T1000 (cell line): ENCODE results near the gene ADCK1.
"Not testable (repeated sequence)": the region's sequence is repeated elsewhere in the genome, so short reads cannot be mapped to it uniquely, and the experiment has no call there.

Source experiments
- DNase-seq: peaks from one replicate; lab custom pipeline; 2025; ENCODE audit warnings: mixed read lengths; lab: John Stamatoyannopoulos, UW

Gene ADCK1, protein sequence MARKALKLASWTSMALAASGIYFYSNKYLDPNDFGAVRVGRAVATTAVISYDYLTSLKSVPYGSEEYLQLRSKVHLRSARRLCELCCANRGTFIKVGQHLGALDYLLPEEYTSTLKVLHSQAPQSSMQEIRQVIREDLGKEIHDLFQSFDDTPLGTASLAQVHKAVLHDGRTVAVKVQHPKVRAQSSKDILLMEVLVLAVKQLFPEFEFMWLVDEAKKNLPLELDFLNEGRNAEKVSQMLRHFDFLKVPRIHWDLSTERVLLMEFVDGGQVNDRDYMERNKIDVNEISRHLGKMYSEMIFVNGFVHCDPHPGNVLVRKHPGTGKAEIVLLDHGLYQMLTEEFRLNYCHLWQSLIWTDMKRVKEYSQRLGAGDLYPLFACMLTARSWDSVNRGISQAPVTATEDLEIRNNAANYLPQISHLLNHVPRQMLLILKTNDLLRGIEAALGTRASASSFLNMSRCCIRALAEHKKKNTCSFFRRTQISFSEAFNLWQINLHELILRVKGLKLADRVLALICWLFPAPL

DNA sequence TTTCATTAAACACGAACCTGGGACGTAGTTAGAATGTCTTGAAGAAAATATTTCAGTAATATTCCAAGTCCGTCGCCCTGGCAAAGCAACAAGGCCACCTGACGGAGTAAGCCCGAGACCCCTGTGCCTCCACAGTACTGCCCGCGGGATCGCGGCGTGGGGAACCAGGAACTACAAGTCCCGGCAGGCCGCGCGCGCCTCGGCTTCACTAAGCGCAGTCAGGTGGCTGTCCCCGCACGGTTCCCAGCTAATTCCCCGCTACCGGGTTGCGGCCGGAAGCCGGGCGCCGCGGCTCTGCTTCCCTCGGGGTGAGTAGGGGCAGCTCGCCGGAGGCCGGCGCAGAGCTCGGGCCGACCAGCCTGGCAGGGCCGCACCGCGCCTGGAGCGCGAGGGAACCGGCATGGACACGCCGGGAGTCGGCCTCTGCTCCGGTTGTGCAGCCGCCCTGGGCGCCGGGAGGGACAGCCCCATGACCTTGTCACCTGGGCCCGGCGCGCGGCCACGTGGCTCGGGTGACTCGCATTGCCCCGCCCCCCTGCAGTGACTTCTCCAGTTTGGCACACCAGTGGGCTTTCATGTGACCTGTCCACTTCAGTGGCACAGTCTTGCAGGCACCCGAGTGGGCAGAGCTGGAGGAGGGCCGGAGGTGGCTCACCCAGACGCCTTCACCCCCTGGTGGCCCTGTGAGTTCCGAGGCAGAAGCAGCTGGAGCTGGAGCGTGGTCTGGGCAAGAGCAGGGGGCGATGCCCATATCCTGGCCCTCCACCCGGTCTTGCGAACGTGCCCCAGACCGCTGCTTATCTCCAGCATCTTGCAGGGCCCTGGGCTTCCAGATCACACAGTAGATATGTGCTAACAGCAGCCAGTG lies at the start of gene ADCK1:
Gene ADCK1, plus strand, starts transcription at position 247 of the 868 bp plus-strand sequence. CDS start 18,870 bp downstream, outside the sequence.
- DNase-seq, result peak; percentile 49

DNA sequence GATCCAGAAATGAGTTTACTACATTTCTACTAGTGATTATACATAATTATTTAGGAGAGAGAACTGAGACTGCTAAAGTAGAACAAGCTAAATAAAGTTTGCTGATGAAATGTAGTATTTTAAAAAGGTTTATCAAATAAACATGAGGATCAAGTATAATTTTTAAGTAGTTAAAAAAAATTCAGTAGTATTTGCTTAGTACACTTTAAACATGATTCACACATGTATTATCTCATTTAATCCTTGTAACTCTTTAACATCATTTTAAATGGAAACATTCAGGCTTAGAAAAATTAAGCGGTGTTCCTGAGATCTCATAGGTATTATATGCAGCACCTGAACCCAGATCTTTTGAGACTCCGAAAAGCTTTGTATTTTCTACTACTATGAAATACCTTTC lies 47.6 kb upstream of the ADCK1 start:
- DNase-seq, result no peak

DNA sequence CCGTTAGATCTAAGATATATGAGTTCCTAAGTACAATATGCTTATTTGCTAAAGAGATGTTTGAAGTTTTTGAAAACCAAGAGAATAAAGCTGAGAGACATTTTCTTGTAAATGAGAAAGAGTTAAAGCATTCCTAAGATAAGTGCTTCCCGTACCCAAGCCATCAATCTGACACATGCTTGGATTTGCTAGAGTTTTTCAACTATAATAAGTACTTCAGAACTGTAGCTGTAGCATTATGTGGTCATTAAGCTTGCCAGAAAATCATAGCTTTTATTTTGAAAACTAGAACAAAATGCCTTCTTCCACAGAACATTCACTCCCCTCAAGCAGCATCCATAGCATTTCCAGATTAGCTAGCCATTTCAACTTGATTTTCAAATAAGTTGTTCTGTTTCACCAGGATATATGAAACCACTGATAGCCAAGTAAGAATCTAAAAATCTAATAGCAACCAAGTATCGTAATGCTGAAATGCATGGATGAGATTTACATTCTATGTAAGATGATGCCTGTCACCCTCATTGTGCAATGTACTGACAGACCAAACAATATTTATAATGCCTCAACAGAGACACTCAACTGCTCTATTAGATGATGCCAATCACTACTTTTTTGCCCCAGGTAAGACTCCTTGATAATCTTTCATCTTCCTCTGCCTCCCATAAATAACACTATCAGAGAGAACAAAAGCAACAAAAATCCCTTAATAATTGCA lies 47.0 kb upstream of the ADCK1 start:
- DNase-seq, result no peak

DNA sequence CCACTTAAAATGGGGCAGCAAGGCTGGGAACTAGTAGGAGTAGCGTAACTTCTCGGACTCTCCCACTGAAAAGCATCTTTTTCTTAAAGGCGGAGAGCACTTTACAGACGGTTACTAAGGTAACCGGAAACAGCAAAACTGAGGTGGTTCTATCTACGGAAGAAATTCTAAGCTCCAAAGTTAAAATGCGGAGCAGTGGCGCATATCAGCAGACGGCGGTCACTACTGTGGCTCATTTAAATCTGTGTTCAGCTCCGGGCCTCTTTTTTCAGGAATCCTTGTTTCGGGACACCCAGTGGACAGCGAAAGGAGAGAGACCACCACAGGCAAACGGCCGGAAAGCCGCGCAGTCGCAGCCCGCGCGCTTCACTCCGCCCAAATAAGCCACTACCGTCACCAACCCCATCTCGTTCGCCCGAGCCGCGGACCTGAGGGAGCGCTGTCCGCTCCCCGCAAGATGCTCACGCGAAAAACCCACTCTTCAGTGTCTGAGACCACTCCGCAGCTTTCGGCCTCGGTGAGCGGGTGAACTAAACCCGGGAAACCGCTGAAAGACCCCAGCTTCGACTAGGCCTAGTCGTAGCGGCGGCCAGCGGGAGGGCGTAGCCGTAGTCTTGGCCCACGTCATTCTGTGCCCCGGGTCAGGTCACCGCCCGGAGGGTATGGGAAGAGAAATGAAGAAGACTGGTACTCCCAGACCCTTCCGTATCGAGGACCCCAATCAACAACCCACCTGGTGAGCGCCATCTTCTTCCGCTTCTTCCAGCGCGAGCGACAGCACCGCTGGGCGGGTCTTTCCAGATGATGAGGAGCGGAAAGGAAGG lies 39.3 kb upstream of the ADCK1 start, which contains the start of gene SNW1:
Gene SNW1, minus strand, starts transcription at position 776 of the 824 bp plus-strand sequence. Its CDS starts 29 bp downstream, at position 747.
- peak; percentile 88 for DNase-seq

DNA sequence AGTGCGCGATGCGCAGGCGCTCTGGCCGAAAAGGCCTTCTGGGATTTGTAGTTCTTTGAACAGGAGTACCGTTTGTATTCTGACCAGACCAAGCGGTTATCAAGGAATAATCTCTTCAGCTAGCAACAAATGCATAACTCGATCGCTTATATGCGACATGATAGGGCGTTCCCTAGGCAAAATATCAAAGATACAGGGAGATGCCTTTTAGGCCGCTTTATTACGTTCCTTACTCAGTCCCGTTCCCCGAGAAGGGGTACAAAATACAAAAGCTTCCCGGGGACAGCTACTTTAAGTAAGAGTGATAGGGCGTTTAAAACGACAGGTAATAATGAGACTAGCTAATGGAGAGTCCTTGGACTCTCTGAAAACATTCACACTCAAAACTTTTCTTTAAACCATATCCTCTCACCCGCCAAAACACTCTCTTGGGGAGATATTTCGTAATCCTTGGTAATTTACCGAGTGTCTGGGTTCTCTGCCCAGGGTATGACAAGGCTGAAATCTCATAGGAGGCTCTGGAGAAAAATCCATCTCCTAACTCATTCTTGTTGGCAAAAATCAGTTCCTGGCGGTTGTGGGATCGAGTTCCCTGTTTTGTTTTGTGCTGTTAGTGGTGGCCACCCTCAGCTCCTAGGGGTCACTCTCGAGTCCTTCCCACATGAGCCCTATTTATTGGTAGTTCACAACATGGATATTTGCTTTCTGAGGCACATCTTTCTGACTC lies 38.5 kb upstream of the ADCK1 start:
- DNase-seq, result no peak

DNA sequence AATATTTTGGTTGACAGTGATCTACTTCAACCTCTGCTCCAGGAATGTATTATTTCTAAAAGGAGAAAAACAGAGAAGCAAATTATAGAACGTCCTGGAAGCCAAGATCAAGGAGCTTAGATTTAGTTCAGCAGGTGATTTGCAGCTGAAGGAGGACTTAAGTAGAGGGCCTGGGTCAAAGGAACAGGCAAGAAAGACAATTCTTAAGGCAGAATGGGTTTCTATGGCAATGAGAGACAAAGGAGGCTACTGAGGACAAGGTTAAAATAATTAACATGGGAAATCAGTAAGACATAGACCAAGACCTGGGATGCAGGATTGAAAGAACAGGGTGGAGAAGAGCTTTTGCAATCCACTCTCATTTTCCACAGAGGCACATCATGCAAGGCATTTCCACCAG lies 36.6 kb upstream of the ADCK1 start:
- no peak for DNase-seq

DNA sequence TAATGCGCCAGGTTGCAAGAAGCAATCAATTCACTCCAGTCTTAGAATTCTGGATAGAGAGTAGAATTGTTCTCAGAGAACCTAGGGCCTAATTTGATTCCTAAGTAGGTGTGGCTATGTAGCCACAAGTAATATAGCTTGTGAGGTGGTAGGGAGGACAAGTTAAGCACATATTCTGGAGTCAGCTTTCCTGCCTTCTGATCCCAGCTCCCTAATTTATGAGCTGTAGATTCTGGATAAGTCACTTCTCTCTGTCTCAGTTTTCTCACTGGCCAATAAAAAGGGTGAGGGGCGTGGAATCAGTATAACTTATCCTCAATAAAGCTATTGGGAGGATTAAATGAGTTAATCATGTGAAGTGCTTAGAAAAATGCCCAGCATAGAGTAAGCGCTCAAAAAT lies 35.9 kb upstream of the ADCK1 start:
- no peak for DNase-seq

DNA sequence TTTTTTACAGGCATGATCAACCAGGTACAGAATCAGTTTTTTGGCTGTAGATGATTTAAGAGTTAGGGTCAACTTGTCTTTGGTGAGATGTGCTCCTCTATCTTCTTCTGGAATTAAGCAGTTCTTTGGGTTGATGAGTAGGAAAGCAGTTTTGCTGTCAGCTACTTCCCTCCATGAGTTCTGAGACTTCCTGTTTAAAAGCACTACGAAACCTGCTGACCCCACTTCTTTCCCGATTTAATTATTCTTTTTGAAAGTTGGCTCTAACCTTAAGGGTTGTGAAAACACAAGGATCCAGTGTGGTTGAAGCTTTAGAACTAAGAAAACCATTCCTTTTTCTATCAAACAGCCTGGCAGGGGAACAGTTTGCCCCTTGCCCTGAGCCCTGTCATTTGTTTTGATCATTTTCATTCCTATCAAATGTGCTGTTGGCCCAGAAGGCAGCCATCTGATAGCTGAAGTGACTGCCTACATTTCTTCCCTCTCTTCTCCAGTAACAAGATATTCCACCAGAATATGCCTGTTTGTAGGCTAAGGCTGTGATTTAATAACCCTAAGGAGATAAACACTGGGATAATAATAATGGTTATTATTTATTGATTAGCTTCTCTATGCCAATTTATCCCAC lies 31.4 kb upstream of the ADCK1 start:
- DNase-seq, result not testable (repeated sequence)

DNA sequence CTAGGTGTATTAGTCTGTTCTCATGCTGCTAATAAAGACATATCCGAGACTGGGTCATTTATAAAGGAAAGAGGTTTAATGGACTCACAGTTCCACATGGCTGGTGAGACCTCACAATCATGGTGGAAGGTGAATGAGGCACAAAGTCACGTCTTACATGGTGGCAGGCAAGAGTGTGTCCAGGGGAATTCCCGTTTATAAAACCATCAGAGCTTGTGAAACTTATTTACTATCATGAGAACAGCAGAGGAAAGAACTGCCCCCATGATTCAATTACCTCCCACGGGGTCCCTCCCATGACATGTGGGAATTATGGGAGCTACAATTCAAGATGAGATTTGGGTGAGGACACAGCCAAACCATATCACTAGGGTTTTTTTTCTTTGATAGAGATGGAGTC lies 25.9 kb upstream of the ADCK1 start:
- DNase-seq, result not testable (repeated sequence)

DNA sequence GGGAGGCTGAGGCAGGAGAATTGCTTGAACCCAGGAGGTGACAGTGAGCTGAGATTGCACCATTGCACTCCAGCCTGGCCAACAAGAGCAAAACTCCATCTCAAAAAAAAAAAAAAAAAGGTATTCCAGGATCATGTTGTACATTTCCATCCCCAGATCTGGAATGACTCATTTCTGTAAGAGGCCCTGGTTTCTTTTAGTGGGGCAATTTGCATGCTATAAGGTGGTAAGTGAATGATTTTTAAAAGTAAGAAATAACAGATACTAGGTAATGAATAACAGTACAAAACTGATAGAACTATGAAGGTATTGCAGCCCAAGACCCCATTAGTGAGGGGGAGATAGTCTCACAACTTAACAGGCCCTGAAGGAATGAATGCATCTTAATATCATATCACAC lies 17.7 kb upstream of the ADCK1 start:
- DNase-seq, result no peak

DNA sequence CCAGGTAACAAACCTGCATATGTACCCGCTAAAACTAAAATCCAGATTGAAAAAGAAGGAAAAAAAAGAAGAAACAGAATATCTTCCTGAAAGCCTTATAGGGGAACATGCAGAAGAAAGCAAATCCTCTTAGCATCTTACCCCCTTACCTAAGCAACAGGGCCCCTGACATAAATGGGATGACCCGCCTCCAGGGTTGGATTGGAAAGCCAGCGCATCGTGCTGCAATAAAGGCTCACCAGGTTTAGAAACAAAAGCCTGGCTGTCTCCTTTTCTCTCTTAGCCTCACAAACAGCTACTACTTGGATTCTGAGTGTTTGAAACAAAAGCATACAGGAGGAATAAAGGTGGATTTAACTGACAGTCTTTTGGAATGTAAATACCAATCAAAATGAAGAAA lies 13.8 kb upstream of the ADCK1 start:
- DNase-seq, result no peak

DNA sequence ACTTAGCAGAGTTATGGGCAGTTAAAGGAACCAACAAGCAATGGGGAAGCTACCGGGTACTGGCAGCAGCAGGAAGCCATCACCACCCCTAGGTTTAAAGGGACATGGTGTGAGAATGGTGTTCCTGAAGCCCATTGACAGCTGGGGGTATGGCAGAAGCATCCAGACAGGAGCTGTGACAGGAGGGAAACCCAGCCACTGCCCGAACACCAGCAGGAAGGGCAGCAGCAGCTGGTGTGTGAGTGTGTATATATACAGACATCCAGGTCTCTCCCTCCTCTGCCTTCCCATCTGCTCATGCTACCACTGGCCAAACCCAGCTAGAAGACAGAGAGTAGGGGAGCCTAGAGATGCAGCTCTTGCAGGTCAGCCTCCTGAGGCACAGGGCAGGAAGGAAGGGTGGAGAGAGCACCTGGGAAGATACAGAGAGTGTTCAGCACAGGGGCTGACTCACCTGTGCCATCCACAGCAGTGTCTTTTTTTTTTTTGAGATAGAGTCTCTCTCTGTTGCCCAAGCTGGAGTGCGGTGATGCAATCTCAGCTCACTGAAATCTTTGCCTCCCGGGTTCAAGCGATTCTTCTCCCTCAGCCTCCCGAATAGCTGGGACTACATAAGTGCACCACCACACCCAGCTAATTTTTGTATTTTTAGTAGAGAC lies 9.2 kb upstream of the ADCK1 start:
- DNase-seq, result no peak

DNA sequence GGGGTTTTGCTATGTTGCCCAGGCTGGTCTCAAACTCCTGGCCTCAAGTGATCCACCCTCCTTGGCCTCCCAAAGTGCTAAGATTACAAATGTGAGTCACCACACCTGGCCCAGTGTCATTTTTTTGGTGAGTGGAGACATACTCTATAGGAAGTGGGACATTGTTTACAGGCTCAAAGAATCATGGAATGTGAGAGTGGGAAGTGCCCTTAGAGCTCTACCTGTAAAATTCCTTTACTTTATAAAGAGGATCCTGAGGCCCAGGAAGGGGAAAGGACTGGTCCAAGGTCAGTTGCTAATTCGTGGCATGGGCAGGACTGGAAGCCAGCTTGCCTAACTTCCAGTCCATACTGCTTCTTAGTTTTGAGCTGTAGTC lies 8.7 kb upstream of the ADCK1 start:
- DNase-seq, result no peak

DNA sequence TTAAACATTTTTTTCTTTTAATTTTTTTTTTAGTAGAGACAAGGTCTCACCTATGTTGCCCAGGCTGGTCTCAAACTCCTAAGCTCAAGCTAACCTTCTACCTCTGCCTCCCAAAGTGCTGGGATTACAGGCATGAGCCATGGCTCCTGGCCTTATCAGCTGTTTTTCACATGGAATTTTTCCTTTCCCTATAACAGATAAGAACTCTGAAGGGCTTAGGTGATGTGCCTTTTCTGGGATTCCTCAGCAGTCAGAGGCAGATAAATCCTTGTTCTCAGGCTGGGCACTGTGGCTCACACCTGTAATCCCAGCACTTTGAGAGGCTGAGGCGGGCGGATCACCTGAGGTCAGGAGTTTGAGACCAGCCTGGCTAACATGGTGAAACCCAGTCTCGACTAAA lies 6.7 kb upstream of the ADCK1 start:
- not testable (repeated sequence) for DNase-seq

DNA sequence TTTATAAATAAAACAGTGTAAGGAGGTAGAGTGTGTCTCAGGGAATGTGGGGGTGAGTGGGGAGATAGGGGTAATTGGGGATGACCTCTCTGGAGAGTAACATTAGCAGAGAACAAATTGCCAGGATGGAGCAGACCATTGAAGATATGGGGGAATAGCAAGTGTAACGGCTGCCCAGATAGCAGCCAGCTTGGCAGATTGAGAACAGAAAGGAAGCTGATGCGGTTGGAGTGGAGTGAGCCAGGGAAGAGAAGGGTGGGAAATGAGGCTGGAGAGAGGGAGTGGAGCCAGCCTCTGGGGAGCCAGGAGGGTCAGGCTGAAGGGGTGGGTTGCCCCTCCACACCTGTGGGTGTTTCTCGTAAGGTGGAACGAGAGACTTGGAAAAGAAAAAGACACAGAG lies 5.6 kb upstream of the ADCK1 start:
- DNase-seq, result no peak

DNA sequence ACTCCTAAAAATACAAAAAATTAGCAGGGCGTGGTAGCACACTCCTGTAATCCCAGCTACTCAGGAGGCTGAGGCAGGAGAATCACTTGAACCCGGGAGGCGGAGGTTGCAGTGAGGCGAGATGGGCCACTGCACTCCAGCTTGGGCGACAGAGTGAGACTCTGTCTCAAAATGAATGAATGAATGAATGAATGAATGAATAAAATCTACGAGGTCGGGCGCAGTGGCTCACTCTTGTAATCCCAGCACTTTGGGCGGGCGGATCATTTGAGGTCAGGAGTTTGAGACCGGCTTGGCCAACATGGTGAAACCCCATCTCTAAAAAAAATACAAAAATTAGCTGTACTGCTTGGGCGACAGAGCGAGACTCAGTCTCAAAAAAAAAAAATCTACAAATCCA lies 453 bp upstream of the ADCK1 start:
- DNase-seq, result not testable (repeated sequence)

DNA sequence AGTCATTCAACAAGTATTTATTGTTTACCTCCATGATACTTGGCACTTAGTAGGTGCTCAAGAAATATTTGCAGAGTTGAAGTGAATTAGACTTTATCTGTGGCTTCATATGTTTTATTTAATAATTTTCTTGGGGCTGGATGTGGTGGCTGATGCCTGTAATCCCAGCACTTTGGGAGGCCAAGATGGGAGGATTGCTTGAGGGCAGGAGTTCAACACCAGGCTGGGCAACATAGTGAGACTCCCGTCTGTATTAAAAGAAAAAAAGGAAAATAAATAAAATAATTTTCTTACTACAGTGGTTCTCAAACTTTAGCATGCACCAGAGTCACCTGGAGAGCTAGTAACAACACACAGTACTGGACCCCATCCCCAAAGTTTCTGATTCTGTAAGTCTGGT lies 905 bp downstream of the ADCK1 start:
- DNase-seq, result no peak

DNA sequence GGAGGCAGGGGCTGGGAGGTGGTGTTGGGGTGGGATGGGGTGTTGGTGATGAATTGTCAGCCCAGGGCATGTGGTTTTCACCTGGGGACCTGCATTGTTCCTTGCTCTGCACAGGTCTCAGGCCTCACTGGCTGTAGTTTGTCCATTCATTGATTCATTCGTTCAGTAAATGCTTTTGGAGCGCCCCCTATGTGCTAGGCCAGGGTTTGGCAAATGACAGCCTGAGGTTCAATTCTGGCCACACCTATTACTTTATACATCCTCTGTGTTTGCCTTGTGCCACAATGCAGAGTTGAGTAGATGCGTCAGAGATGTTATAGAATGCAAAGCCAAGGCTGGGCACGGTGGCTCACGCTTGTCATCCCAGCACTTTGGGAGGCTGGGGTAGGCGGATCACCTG lies 4.7 kb downstream of the ADCK1 start:
- DNase-seq, result no peak

DNA sequence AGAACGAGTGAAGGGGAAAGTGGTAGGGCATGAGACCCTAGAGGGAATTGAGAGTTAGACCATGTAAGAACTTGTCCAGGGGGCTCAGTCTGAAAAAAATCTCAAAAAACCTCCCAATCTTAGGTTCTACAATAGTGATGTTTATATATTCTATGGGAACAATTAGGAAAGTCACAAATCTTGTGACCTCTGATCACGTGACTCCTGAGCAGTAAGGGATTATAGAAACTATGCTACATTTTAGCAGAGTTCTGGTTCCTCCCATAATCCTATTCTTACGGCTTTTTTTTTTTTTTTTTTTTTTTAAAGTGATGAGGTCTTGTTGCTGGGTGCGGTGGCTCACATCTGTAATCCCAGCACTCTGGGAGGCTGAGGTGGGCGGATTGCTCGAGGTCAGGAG lies 5.8 kb downstream of the ADCK1 start:
- DNase-seq, result no peak

DNA sequence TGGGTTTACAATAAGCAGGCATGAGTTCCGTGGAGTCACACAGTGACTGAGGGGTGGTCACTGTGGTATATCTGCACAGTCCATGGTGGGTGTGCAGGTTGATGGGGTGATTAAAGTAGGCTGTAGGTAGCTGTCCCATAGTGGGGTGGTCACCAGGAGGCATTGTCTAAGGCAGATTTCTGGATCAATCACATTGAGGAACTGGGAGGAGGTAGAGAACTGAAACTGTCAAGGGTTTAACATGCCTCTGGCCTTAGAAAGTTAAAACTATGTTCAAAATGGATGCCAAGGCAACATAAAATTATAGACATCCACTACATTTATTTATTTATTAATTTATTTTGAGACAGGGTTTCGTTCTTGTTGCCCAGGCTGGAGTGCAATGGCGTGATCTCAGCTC lies 8.3 kb downstream of the ADCK1 start:
- no peak for DNase-seq
